Bronchial epithelial cell (primary cell): ENCODE data around the gene INA. TPM values are rescaled to one million over a fixed set of nuclear protein-coding genes. Genes with fewer than 3 reads are reported as not detected.
"Not testable (repeated sequence)": the region's sequence is repeated elsewhere in the genome, so short reads cannot be mapped to it uniquely, and the experiment has no call there.

Experiments used
- DNase-seq: peaks from one replicate; pipeline ENCODE4 v3.0.0-alpha.2; 2010; ENCODE audit warnings: low read depth
- FAIRE-seq: peaks from 2 replicates; lab custom pipeline; 2011; peaks lifted over from hg19 to GRCh38; lab: Jason Lieb, UNC
- H3K27me3 ChIP-seq: 2 replicates; pipeline ENCODE4 v1.5.1; 2011; ENCODE audit warnings: low read length; ENCODE audit not compliant: control insufficient read depth, insufficient read depth
- H3K36me3 ChIP-seq: 2 replicates; pipeline ENCODE4 v1.5.1; 2011; ENCODE audit warnings: low read length; ENCODE audit not compliant: control insufficient read depth, insufficient read depth
- H3K4me3 ChIP-seq: 2 replicates; pipeline ENCODE4 v1.5.1; 2011; ENCODE audit warnings: mild to moderate bottlenecking, low read depth, low read length, control low read depth
- total RNA-seq: library from RNA; depleted of rRNA; stranded (reverse); fragments of >200 nt; gene quantifications from 2 replicates; pipeline ENCODE4 v1.2.1, GENCODE V29; 2014
- TF ChIP-seq, protein P1 (sequence below): IDR thresholded peaks from 2 replicates; pipeline ENCODE4 v1.5.1; 2011; ENCODE audit warnings: mild to moderate bottlenecking, moderate library complexity, low read length, control low read depth, inconsistent platforms; ENCODE audit not compliant: insufficient read depth, severe bottlenecking

The INA gene
- total RNA-seq, 1 donor from 2014 or later = 0.26 TPM

DNA sequence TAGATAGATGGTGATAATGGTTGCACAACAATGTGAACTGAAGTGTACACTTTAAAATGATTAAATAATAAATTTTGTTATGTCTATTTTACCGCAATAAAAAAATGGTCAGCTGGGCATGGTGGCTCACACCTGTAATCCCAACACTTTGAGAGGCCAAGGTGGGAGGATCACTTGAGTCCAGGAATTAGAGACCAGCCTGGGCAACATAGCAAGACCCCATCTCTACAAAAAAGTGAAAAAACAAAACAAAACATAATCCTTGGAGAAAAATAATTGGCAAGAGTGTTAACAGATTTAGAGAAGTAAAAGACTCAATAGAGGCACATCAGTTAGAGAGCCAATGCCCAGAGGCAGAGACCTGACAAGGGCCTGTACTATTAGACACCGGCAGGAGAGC lies 41.2 kb upstream of the INA start:
- DNase-seq = no peak
- H3K27me3 ChIP-seq = no peaks in the 10 kb centered on the region
- TF ChIP-seq, protein P1, sequence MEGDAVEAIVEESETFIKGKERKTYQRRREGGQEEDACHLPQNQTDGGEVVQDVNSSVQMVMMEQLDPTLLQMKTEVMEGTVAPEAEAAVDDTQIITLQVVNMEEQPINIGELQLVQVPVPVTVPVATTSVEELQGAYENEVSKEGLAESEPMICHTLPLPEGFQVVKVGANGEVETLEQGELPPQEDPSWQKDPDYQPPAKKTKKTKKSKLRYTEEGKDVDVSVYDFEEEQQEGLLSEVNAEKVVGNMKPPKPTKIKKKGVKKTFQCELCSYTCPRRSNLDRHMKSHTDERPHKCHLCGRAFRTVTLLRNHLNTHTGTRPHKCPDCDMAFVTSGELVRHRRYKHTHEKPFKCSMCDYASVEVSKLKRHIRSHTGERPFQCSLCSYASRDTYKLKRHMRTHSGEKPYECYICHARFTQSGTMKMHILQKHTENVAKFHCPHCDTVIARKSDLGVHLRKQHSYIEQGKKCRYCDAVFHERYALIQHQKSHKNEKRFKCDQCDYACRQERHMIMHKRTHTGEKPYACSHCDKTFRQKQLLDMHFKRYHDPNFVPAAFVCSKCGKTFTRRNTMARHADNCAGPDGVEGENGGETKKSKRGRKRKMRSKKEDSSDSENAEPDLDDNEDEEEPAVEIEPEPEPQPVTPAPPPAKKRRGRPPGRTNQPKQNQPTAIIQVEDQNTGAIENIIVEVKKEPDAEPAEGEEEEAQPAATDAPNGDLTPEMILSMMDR = no peak
- no peak overlapping the region for H3K4me3 ChIP-seq
- H3K36me3 ChIP-seq = no peaks in the 10 kb centered on the region
- FAIRE-seq = no peak

DNA sequence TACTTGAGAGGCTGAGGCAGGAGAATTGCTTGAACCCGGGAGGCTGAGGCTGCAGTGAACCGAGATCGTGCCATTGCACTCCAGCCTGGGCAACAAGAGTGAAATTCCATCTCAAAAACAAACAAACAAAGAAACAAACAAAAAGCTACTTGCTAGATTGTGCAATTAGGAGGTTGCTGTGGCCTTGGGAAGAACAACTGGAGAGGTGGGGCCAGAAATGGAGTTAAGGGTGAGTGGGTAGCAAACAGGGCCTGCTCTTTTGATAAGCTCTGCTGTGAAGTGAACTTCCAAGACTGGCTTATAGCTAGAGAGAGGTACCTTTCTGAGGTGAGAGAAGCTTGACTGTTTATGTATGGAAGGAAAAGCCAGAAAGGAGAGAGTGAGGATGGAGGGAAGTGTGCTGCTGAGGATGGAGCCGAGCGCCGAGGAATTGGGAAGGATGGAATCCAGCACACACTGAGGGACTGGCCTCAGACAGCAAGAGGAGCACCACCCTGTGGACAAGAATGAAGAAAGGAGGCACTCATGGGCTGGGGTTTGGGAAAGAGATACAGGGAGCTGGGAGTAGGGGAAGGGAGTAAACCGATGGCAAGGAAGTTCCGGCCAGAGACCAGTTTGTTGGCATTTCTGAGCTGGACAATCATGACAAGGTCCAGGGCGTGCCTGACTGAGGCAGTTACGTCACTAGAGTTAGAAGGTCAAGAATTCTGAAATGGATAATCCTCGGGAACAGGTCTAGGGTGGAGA lies 38.3 kb upstream of the INA start:
- no peaks in the 10 kb centered on the region for H3K36me3 ChIP-seq
- H3K27me3 ChIP-seq = no peaks in the 10 kb centered on the region
- peak; percentile 75 for DNase-seq
- H3K4me3 ChIP-seq = no peak overlapping the region
- TF ChIP-seq, protein P1 = peak; percentile 63
- no peak for FAIRE-seq

DNA sequence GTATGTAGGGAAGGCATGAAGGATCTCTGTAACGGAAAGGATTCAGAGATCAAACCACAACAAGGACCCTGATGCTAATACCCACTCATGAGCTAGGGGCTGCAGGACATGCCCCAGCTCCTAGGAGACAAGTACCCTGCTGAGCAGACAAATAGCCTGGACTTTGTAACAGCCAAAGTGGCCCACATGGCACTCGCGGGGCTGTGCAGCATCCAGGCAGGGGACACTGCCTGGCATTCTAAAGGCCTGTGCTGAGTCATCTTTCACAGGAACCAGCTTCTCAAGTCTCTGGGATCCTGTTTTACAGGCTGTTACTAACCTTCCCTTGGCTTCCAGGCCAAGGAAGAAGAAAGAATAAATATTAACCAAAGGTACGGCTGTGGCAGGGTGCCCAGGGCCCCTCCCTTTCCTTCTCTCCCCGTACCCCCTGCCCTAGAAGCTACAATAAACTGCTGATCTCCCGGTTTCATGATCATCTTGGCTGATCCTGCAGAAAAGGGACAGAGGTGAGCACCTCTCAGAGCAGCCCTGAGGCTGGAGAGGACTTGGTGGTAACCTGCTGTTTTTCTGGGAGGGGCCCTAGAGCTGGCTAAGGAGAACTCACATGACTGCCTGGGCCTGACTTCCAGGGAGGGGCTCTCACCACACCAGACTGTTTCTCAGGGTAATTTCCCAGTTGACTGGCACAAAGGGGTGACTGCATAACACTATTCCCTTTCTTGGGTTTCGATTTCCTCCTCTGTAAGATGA lies 35.5 kb upstream of the INA start:
- Histone ChIP-seq H3K4me3 (peak overlapping the region; percentile 14), H3K27me3 (no peaks in the 10 kb centered on the region), H3K36me3 (no peaks in the 10 kb centered on the region)
- DNase-seq (peak; percentile 94), FAIRE-seq (no peak)
- TF ChIP-seq, protein P1 = no peak

DNA sequence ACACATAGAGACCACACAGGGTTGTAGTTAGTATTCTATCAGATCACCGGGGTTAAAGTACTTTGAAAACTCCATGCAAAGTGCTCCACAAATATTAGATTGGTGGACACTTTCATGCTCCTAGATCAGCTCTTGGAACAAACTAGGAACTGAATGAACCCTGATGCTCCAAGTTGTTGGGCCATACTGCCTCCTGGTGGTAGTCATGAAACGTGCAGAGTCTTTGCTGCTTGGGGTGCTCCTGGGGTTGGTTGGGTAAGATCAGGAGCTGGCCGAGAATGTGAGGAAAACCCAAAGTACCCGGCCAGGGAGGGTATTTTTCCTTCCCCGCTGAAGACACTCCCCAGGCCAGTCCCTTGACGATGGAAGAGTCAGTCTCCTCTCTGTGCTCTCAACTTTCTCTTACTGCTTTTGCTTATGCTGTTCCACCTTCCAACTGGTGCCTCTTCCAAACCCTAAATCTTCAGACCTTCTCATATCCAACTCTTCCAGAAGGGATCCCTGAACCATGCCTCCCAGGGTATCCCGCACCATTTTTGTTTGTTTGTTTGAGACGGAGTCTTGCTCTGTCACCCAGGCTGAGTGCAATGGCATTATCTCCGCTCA lies 32.2 kb upstream of the INA start:
- no peaks in the 10 kb centered on the region for H3K36me3 ChIP-seq
- DNase-seq (peak; percentile 75), FAIRE-seq (no peak)
- H3K27me3 ChIP-seq = no peaks in the 10 kb centered on the region
- no peak overlapping the region for H3K4me3 ChIP-seq
- TF ChIP-seq, protein P1 = peak; percentile 94

DNA sequence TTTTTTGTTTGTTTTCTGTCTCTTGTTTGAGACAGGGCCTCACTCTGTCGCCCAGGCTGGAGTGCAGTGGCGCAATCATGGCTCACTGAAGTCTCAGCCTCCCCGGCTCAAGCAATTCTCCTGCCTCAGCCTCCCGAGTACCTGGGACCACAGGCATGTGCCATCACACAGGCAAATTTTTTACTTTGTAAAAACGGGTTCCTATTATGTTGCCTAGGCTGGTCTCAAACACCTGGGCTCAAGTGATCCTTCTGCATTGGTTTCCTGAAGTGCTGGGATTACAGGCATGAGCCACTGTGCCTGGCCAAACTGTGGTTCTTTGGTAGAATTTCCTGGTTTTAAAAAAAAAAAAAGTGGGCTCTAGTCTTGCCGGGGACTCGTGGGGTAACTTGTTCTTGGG lies 31.4 kb upstream of the INA start, which contains the start of gene RPEL1:
Gene RPEL1, plus strand, starts transcription at position 301 of the 400 bp plus-strand sequence. CDS start 110 bp downstream, outside the sequence.
- H3K36me3 ChIP-seq, H3K27me3 ChIP-seq, H3K4me3 ChIP-seq, FAIRE-seq, DNase-seq: not testable (repeated sequence)

DNA sequence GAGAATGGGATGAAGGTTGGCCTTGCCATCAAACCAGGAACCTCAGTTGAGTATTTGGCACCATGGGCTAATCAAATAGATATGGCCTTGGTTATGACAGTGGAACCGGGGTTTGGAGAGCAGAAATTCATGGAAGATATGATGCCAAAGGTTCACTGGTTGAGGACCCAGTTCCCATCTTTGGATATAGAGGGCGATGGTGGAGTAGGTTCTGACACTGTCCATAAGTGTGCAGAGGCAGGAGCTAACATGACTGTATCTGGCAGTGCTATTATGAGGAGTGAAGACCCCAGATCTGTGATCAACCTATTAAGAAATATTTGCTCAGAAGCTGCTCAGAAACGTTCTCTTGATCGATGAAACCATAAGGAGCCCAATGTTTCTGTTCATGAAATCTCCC lies 30.6 kb upstream of the INA start:
- H3K4me3 ChIP-seq = no peak overlapping the region
- FAIRE-seq (no peak), DNase-seq (no peak)
- H3K27me3 ChIP-seq = no peaks in the 10 kb centered on the region
- no peaks in the 10 kb centered on the region for H3K36me3 ChIP-seq
- TF ChIP-seq, protein P1 = no peak
